ENCODE measurements around the gene CD81.

CD81 gene

DNA sequence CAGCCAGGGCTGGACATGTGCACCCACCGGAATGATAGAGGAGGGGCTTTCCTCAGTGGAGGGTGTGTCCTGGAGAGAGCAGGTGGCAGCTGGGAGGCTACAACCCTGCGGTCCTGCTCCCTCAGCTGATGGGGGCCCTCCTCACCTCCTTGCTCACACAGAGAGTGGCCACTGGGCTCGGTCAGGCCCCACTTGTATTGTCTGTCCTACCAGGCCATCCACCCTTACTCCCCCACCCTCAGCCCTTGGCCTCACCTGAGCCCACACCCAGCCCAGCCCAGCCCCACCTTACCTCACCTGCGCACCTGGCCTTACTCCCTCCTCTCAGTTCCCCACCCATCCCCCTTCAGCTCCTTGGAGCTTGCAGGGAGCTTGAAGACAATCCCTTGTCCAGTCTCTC, 64.1 kb downstream of the CD81 start:
- no peak for DNase-seq

DNA sequence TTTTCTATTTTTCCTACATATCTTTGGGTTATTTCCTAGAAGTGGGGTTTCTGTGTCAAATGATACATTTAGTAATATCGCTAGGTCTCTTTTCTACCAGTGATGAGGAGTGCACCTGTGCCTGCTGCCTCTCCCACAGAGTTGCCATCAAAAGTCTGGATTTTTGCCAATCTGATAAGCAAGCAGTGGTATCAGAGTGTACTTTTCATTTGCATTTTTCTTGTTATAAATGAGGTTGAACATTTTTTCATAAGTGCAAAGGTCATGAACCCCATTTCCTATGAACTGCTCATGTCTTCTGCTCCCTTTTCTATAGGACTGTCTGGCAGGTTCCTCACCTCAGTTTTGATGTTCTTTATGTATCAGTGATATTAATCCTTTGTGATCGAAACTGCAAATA, 65.5 kb downstream of the CD81 start:
- DNase-seq = no peak

DNA sequence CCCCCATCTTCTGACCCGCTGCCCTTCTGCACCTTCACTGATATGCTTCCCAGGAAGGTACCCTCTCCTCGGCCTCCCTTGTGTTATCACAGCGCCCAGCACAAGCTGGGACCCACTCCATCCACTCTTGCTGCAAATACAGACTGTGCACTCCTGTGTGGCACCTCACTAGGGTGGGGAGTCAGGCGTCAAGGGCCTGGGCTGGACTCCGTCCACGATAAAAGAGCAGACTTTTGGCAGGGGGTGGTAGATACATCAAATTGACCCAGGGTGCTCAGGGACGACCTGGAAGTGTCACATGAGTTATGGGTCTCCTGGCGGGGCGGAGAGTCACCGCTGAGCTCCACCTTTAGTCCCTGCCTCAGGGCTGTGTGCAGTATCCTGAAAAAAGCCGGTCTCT, 66.3 kb downstream of the CD81 start:
- no peak for DNase-seq

DNA sequence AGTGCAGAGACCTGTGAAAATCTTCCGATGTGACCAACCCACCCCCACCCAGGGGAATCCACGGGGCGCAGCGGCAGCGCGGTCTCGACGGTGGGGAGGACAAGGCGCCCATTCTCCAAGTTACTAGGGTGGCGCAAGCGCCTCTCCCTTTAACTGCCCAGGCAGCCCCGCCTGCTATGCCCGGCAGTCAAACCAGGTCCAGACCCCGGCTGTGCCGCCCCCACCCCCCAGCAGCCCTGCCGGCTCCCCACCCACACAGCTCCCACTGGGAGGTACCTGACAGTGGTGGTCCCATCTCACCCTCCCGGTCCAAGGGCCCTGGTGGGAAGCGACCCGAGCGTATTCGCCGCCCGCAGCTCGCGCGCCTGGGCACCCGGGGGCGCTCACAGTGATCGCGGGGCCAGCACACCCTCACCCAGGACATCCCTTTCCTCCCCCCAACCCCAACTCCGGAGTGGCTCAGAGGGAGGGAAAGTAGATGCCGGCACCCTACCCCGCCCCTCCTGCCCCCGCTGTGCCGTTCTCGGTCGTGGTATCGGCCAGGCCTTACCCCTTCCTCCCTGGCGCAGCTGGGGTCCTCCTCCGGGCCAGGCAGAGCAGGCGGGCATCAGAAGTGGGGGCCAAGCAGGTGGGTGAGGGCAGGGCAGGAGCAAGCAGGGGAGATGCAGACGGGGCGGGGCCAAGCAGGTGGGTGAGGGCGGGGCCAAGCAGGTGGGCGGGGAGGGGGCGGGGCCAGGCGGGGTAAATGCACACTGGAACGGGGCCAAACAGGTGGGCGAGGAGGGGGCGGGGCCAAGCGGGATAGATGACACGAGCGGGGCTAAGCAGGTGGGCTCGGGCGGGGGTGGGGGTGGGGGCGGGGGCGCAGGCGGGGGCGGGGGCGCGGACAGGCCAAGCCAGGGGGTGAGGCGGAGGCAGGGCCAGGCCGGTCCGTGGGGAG, 67.0 kb downstream of the CD81 start, which contains the start of gene TRPM5:
Gene TRPM5 (minus strand): TSS at position 634 of the 940 bp plus-strand sequence. CDS start 21,478 bp downstream, outside the sequence.
- no peak for DNase-seq

DNA sequence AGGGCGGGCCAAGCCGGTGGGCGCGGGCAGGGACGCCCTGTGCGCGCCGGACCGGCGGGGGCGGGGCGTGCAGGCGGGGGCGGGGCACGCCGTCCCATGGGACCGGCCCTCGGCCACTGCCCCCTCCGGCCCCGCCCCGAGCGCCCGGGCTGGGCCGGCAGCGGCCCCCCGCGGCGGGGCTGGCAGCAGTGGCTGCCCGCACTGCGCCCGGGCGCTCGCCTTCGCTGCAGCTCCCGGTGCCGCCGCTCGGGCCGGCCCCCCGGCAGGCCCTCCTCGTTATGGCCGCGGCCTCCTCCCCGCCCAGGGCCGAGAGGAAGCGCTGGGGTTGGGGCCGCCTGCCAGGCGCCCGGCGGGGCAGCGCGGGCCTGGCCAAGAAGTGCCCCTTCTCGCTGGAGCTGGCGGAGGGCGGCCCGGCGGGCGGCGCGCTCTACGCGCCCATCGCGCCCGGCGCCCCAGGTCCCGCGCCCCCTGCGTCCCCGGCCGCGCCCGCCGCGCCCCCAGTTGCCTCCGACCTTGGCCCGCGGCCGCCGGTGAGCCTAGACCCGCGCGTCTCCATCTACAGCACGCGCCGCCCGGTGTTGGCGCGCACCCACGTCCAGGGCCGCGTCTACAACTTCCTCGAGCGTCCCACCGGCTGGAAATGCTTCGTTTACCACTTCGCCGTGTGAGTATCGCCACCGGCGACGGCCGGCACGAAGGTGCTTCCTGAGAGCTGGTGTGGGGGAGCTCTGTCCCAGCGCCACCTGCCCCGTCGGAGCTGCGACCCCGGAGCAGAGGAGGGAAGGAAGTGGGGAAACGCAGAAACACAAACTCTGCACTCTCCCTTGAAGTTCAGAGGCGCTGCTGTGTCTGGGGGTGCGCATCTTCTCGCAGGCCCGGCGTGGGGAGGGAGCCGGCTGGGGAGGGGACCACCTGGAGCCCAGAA, 68.0 kb downstream of the CD81 start, which contains the start of gene KCNQ1:
Gene KCNQ1 (plus strand): TSS at position 188 of the 925 bp plus-strand sequence. CDS start 91 bp downstream, at position 279.
- DNase-seq = no peak

DNA sequence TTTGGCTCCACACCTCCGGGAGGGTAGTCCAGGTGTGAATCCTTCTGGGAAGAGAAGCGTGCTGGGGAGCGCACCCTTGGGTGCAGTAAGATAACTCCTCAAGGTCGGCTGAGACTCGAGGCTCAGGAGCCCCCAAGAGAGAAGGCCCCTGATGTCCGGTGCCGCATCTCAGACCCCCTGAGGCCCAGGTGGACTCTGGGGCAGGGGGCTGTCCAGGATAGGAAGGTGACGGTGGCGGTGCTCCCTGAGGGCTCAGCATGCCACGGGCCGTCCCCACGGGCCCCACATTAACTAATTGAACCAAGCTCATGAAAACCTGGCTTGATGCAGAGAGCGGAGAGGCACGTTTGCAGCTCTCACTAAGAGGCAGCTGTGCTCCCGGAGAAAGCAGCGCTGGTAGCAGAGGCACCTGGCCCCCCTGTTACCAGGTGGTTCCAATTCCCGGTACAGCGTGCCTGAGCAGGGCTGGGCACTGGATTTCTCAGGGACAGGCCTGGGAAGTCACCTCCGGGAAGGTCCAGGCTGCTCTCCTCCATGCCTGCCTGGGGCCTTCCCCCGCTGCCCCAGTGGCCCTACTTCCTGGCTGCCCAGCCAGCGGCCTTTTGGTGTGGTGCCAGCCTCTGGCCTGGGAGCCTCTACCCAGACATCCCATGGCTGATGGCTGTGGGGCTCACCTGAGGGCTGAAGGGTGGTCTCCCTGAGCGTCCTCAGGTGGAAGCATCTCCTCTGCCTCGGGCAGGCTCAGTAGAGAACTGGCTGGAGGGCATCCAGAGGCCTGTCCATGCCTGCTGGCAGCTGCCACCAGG, 68.8 kb downstream of the CD81 start:
- DNase-seq = no peak

DNA sequence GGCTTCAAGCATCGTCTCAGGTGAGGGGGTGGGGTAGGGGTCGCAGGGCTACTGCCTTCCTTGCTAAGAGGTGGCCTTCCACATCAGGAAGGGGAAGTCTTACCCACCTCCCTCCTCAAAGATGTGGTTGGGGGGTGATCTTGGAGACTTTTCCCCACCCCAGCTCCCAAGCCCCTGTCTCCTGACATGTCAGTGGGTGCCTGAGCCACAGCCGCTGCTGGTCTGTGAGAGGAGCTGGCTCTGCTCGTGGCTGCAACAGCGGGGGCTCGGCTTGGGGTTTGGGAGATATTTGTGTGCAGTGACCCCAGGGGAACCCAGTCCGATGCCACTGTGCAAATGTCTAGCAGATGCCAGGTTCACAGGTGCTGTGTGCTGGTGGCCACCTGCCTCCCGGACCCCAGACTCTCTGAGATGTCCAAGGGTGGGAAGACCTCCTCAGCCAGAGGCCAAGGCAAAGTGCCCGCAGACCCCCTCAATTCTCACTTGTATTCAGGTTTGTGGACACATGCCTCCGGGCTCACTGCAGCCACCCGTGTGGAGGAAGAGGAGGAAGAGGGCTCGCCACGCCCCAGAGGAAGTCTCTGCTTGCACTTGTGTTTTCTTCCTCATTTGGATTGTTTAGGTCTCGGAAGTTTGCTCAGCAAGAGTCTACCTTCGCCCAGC, 69.6 kb downstream of the CD81 start:
- no peak for DNase-seq
